Activated T-helper 2 cell treated with anti-CD3 and anti-CD28 coated beads, Interferon-gamma antibody, Interleukin-2, Interleukin-4, amounts not matched to agents 10 μg/mL and 5 μg/mL and 100 μg/mL, durations not matched to agents 14 hours and 24 hours and 36 hours (primary cell): ENCODE measurements around the gene MAP2K7. TPM values are rescaled to one million over a fixed set of nuclear protein-coding genes. Genes with fewer than 3 reads are reported as not detected.

Source experiments
- DNase-seq: peaks from one replicate; pipeline ENCODE4 v3.0.0; 2021; ENCODE audit warnings: low spot score
- H3K27ac Mint-ChIP-seq: one replicate; pipeline ENCODE4 v1.8.0; 2021; ENCODE audit warnings: mixed read lengths
- H3K27me3 Mint-ChIP-seq: one replicate; pipeline ENCODE4 v1.8.0; 2021; ENCODE audit warnings: low read depth, mixed read lengths
- H3K36me3 Mint-ChIP-seq: one replicate; pipeline ENCODE4 v1.8.0; 2021; ENCODE audit warnings: low read depth, mixed read lengths
- H3K4me1 Mint-ChIP-seq: one replicate; pipeline ENCODE4 v1.8.0; 2021; ENCODE audit warnings: low read depth, mixed read lengths
- H3K4me3 Mint-ChIP-seq: one replicate; pipeline ENCODE4 v1.8.0; 2021; ENCODE audit warnings: low read depth, mild to moderate bottlenecking, moderate library complexity, mixed read lengths
- H3K9me3 Mint-ChIP-seq: one replicate; pipeline ENCODE4 v1.8.0; 2021; ENCODE audit warnings: mixed read lengths
- intact Hi-C: fragments of 100-400 bp; cut with micrococcal nuclease; formaldehyde crosslinking; loops from one replicate; pipeline ENCODE4 v1.15.1; 2023
- total RNA-seq: library from RNA; stranded (reverse); gene quantifications from 2 replicates; pipeline ENCODE4 v1.2.3, GENCODE V29; 2022

Gene MAP2K7
- total RNA-seq, 1 donor from 2014 or later = 44.6 TPM

GRCh38 chr19:7862413-7862951, 41.2 kb upstream of the MAP2K7 start:
- H3K27ac Mint-ChIP-seq = no peak overlapping the region
- H3K4me1 Mint-ChIP-seq = peaks cover 7% of the 10 kb centered on the region
- intact Hi-C loops = loop anchor here (2.0 kb wide), 1 partner anchor 58 kb away; the partner anchor contains the start of gene SNAPC2
- peak; percentile 58 for DNase-seq
- H3K27me3 Mint-ChIP-seq = peaks cover 27% of the 10 kb centered on the region
- peak overlapping the region; percentile 26 for H3K4me3 Mint-ChIP-seq
- H3K36me3 Mint-ChIP-seq = no peaks in the 10 kb centered on the region
- no peaks in the 10 kb centered on the region for H3K9me3 Mint-ChIP-seq

- H3K27me3 Mint-ChIP-seq = peaks cover 28% of the 10 kb centered on the region
- no peaks in the 10 kb centered on the region for H3K36me3 Mint-ChIP-seq
- DNase-seq = no peak
- peaks cover 7% of the 10 kb centered on the region for H3K4me1 Mint-ChIP-seq
- no peak overlapping the region for H3K27ac Mint-ChIP-seq
- intact Hi-C loops = loop anchor here (2.0 kb wide), 1 partner anchor 57 kb away; the partner anchor contains the start of gene SNAPC2
- H3K9me3 Mint-ChIP-seq = no peaks in the 10 kb centered on the region
- no peak overlapping the region for H3K4me3 Mint-ChIP-seq
These were observed 40.3 kb upstream of the MAP2K7 start for GRCh38 chr19:7863157-7863970.

- H3K4me3 Mint-ChIP-seq = no peak overlapping the region
- peaks cover 7% of the 10 kb centered on the region for H3K4me1 Mint-ChIP-seq
- peaks cover 28% of the 10 kb centered on the region for H3K27me3 Mint-ChIP-seq
- no peak overlapping the region for H3K27ac Mint-ChIP-seq
- H3K9me3 Mint-ChIP-seq = no peaks in the 10 kb centered on the region
- H3K36me3 Mint-ChIP-seq = no peaks in the 10 kb centered on the region
- no peak for DNase-seq
- intact Hi-C loops = loop anchor here (2.0 kb wide), 1 partner anchor 57 kb away; the partner anchor contains the start of gene SNAPC2
These were observed 39.5 kb upstream of the MAP2K7 start for GRCh38 chr19:7863971-7864689.

- no peak for DNase-seq
- Mint-ChIP-seq H3K4me3 (no peak overlapping the region), H3K27ac (no peak overlapping the region), H3K9me3 (no peaks in the 10 kb centered on the region), H3K27me3 (peaks cover 28% of the 10 kb centered on the region), H3K4me1 (peaks cover 7% of the 10 kb centered on the region), H3K36me3 (no peaks in the 10 kb centered on the region)
- intact Hi-C loops = loop anchor here (5.0 kb wide), 1 partner anchor 37 kb away; no protein-coding TSS in a partner anchor
These were observed 39.0 kb upstream of the MAP2K7 start for GRCh38 chr19:7864690-7865074.

GRCh38 chr19:7865262-7865911, 38.3 kb upstream of the MAP2K7 start:
- H3K27me3 Mint-ChIP-seq = peaks cover 28% of the 10 kb centered on the region
- H3K27ac Mint-ChIP-seq = no peak overlapping the region
- H3K9me3 Mint-ChIP-seq = no peaks in the 10 kb centered on the region
- H3K4me3 Mint-ChIP-seq = peak overlapping the region; percentile 26
- intact Hi-C loops = loop anchor here (5.0 kb wide), 1 partner anchor 38 kb away; no protein-coding TSS in a partner anchor
- DNase-seq = no peak
- no peaks in the 10 kb centered on the region for H3K36me3 Mint-ChIP-seq
- peaks cover 7% of the 10 kb centered on the region for H3K4me1 Mint-ChIP-seq

- no peak overlapping the region for H3K27ac Mint-ChIP-seq
- H3K27me3 Mint-ChIP-seq = peaks cover 33% of the 10 kb centered on the region
- intact Hi-C loops = loop anchor here (5.0 kb wide), 1 partner anchor 39 kb away; no protein-coding TSS in a partner anchor
These were observed 37.1 kb upstream of the MAP2K7 start for GRCh38 chr19:7866399-7867091.

GRCh38 chr19:7867092-7867844, 36.4 kb upstream of the MAP2K7 start:
- DNase-seq = no peak
- Mint-ChIP-seq H3K4me1 (peaks cover 18% of the 10 kb centered on the region), H3K27ac (no peak overlapping the region), H3K9me3 (no peaks in the 10 kb centered on the region), H3K27me3 (peaks cover 38% of the 10 kb centered on the region), H3K4me3 (no peak overlapping the region), H3K36me3 (no peaks in the 10 kb centered on the region)
- intact Hi-C loops = loop anchor here (5.0 kb wide), 1 partner anchor 40 kb away; no protein-coding TSS in a partner anchor

More at GRCh38 chr19:7866399-7867091, 37.1 kb upstream of the MAP2K7 start:
- no peak for DNase-seq
- H3K36me3 Mint-ChIP-seq = no peaks in the 10 kb centered on the region
- H3K9me3 Mint-ChIP-seq = no peaks in the 10 kb centered on the region
- H3K4me1 Mint-ChIP-seq = peaks cover 14% of the 10 kb centered on the region
- H3K4me3 Mint-ChIP-seq = no peak overlapping the region

- Mint-ChIP-seq H3K27me3 (peaks cover 42% of the 10 kb centered on the region), H3K36me3 (no peaks in the 10 kb centered on the region), H3K27ac (no peak overlapping the region), H3K9me3 (no peaks in the 10 kb centered on the region), H3K4me3 (peak overlapping the region; percentile 63), H3K4me1 (peaks cover 20% of the 10 kb centered on the region)
- no peak for DNase-seq
- intact Hi-C loops = loop anchor here (5.0 kb wide), 1 partner anchor 41 kb away; no protein-coding TSS in a partner anchor
These were observed 35.4 kb upstream of the MAP2K7 start for GRCh38 chr19:7868326-7868670.

- peak overlapping the region; percentile 63 for H3K4me3 Mint-ChIP-seq
- peak; percentile 78 for DNase-seq
- H3K4me1 Mint-ChIP-seq = peaks cover 20% of the 10 kb centered on the region
- intact Hi-C loops = loop anchor here (5.0 kb wide), 1 partner anchor 42 kb away; no protein-coding TSS in a partner anchor
- peaks cover 42% of the 10 kb centered on the region for H3K27me3 Mint-ChIP-seq
- no peaks in the 10 kb centered on the region for H3K36me3 Mint-ChIP-seq
- no peaks in the 10 kb centered on the region for H3K9me3 Mint-ChIP-seq
- peak overlapping the region; percentile 28 for H3K27ac Mint-ChIP-seq
These were observed 34.8 kb upstream of the MAP2K7 start for GRCh38 chr19:7868671-7869452.

DNA sequence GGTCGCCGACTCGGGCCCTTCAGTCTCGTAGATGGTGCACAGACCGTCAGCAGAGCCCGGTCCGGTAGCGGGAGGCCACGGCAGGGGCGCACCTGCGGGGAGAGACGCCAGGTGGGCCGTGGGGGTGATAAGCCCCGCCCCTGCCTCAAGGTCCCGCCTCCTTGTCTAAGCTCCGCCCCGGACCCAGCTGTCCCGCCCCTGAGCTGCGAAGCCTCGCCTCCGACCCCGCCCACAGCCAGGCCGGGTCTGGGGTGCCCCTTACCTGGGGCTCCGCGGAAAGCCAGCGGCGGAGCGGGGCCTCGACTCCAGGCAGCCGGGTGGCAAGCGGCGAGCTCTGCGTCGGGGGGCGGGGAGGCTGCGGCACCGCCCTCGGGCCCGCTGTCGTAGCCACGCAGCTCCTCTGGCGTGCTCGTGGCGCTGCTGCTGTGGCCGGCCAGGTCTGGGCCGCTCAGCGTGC, 34.2 kb upstream of the MAP2K7 start:
- H3K4me1 Mint-ChIP-seq = peaks cover 20% of the 10 kb centered on the region
- H3K27me3 Mint-ChIP-seq = peaks cover 41% of the 10 kb centered on the region
- DNase-seq = peak; percentile 70
- peak overlapping the region; percentile 60 for H3K4me3 Mint-ChIP-seq
- H3K36me3 Mint-ChIP-seq = no peaks in the 10 kb centered on the region
- no peak overlapping the region for H3K27ac Mint-ChIP-seq
- H3K9me3 Mint-ChIP-seq = no peaks in the 10 kb centered on the region
- intact Hi-C loops = loop anchor here (5.0 kb wide), 1 partner anchor 42 kb away; no protein-coding TSS in a partner anchor
